Bronchial epithelial cell (primary cell): ENCODE data around the gene LSAMP. TPM values are rescaled to one million over a fixed set of nuclear protein-coding genes. Genes with fewer than 3 reads are reported as not detected.

Experiments
- DNase-seq: peaks from one replicate; pipeline ENCODE4 v3.0.0-alpha.2; 2010; ENCODE audit warnings: low read depth
- FAIRE-seq: peaks from 2 replicates; lab custom pipeline; 2011; peaks lifted over from hg19 to GRCh38; lab: Jason Lieb, UNC
- H3K27me3 ChIP-seq: 2 replicates; pipeline ENCODE4 v1.5.1; 2011; ENCODE audit warnings: low read length; ENCODE audit not compliant: control insufficient read depth, insufficient read depth
- H3K36me3 ChIP-seq: 2 replicates; pipeline ENCODE4 v1.5.1; 2011; ENCODE audit warnings: low read length; ENCODE audit not compliant: control insufficient read depth, insufficient read depth
- H3K4me3 ChIP-seq: 2 replicates; pipeline ENCODE4 v1.5.1; 2011; ENCODE audit warnings: mild to moderate bottlenecking, low read depth, low read length, control low read depth
- total RNA-seq: library from RNA; depleted of rRNA; stranded (reverse); fragments of >200 nt; gene quantifications from 2 replicates; pipeline ENCODE4 v1.2.1, GENCODE V29; 2014
- TF ChIP-seq, protein P1 (sequence below): IDR thresholded peaks from 2 replicates; pipeline ENCODE4 v1.5.1; 2011; ENCODE audit warnings: mild to moderate bottlenecking, moderate library complexity, low read length, control low read depth, inconsistent platforms; ENCODE audit not compliant: insufficient read depth, severe bottlenecking

LSAMP gene
- total RNA-seq, 1 donor from 2014 or later, result 0.26 TPM

DNA sequence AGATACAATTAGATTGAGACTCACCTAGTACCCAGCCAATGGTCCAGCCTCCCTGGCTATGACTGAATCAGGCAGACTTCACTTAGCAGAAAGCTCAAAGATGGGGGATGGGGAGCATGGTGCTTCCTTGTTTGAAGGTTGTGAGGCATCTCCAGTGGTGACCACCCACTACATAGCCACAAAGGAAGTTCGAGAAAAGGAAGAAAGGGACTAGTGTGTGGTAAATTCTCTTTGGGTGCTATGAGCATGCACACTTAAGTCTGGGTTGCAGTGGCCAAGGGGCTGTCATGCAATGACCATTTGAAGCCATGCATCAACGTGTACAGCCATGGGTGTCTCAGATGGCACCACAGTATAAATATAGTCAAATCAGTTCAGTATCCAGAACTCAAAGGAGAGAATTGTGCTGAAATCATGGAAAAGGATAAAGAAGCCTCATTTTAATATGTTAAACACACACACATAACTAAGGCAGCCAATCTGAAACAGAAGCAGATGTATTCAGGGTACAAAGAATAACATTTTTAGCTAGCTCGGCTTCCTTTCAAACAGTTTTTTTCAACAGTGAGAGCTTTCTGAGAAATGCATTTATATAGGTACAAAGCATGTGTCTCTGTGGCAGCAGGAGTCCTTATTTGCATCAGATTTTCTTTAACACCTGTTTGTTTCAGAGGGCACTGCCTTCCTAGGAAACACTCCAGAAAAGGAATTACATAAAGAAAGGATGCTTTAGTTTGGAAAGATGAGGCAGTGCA lies 546.5 kb downstream of the LSAMP start:
- Histone ChIP-seq H3K36me3 (no peaks in the 10 kb centered on the region), H3K27me3 (no peaks in the 10 kb centered on the region), H3K4me3 (no peak overlapping the region)
- no peak for DNase-seq
- no peak for FAIRE-seq
- TF ChIP-seq, protein P1, sequence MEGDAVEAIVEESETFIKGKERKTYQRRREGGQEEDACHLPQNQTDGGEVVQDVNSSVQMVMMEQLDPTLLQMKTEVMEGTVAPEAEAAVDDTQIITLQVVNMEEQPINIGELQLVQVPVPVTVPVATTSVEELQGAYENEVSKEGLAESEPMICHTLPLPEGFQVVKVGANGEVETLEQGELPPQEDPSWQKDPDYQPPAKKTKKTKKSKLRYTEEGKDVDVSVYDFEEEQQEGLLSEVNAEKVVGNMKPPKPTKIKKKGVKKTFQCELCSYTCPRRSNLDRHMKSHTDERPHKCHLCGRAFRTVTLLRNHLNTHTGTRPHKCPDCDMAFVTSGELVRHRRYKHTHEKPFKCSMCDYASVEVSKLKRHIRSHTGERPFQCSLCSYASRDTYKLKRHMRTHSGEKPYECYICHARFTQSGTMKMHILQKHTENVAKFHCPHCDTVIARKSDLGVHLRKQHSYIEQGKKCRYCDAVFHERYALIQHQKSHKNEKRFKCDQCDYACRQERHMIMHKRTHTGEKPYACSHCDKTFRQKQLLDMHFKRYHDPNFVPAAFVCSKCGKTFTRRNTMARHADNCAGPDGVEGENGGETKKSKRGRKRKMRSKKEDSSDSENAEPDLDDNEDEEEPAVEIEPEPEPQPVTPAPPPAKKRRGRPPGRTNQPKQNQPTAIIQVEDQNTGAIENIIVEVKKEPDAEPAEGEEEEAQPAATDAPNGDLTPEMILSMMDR, result no peak

DNA sequence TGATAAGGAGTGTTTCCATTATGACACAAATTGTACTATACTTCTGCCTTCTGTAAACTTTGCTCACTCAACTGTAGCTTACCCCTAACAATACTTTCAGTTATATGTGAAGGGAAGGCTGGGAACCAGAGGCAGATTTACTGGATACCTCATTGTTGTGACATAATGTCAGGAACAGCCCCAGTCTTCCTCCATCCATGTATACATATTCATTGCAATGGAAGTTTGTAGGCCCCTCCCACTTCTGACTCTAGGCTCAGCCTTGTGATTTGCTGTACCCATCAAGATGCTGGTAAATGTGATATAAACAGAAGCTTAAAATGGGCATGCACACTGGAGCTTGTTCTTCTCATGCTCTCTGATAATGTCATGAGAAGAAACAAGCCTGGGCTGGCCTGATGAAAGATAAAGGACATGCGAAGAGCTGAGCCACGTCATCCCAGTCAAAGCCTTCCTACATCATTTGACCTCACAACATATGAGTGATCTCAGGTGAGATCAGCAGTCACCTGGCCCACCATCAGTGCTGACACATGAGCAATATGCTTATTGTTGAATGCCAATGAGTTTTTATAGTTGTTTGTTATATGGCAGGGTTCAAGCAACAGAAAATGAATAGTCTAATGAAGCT lies 554.2 kb downstream of the LSAMP start:
- H3K36me3 ChIP-seq, result no peaks in the 10 kb centered on the region
- TF ChIP-seq, protein P1, result no peak
- DNase-seq (peak; percentile 55), FAIRE-seq (no peak)
- H3K4me3 ChIP-seq, result no peak overlapping the region
- no peaks in the 10 kb centered on the region for H3K27me3 ChIP-seq

DNA sequence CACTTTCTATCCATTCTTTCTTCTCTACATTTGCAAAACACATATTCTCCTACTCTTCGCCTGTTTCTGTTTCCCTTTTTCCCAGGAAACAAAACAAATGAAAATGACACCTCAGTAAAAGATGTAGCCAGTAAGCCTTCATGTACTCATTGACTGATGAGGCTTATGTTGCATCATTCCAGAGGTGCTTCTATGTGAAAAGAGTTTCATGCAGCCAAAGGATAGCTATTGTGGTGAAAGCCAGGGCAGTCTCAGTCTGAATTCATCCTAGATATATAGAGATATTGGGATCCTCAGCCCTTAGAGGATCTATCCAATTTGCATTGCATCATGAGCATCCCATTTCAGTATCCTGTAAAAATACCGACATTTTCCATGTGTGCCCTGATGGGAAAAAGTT lies 554.7 kb downstream of the LSAMP start:
- TF ChIP-seq, protein P1, result no peak
- H3K27me3 ChIP-seq, result no peaks in the 10 kb centered on the region
- FAIRE-seq (no peak), DNase-seq (no peak)
- no peaks in the 10 kb centered on the region for H3K36me3 ChIP-seq
- H3K4me3 ChIP-seq, result no peak overlapping the region

DNA sequence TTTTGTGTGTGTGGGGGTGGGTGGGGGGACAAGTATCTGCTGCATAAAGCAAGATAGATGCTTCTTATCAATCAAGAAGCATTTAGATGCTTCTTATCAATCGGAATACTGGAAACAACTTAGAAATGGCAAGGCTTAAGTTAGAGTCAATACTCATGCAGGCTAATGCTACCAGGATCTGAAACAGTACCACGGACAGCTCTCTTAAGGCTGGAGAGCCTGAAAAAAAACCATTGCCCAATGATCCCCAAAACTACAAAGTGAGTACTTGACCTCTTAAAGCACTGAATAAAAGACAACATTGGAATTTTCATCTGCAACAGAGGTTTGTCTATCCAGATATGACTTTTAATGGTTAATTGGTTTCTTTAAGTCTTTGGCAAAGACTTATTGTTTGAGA lies 559.7 kb downstream of the LSAMP start:
- no peaks in the 10 kb centered on the region for H3K27me3 ChIP-seq
- no peak overlapping the region for H3K4me3 ChIP-seq
- no peak for FAIRE-seq
- H3K36me3 ChIP-seq, result no peaks in the 10 kb centered on the region
- TF ChIP-seq, protein P1, result no peak
- DNase-seq, result peak; percentile 23

DNA sequence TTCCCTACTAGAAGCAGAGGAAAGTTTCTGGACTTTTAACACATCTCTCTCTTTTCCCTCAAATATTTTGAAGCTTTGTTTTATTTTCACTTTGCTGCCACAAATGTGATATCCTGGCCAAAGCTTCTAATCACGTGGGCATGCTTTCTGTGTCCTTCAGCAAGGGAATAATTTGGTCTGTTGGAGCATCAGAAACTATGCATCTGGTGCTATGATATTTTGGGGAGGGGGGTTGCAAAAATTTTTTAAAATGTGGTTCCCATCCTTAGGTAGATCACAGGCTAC lies 567.7 kb downstream of the LSAMP start:
- TF ChIP-seq, protein P1, result no peak
- no peak for DNase-seq
- Histone ChIP-seq H3K4me3 (no peak overlapping the region), H3K27me3 (no peaks in the 10 kb centered on the region), H3K36me3 (no peaks in the 10 kb centered on the region)
- FAIRE-seq, result no peak
